NCI-H748 (cell line): Measurements from ENCODE around the gene DLGAP1.
A peak's percentile ranks its signal among the peaks of the same experiment; 100 is the strongest.

Experiments used
- DNase-seq: peaks from one replicate; lab custom pipeline; 2025; ENCODE audit not compliant: unreplicated experiment; lab: John Stamatoyannopoulos, UW

The DLGAP1 gene

DNA sequence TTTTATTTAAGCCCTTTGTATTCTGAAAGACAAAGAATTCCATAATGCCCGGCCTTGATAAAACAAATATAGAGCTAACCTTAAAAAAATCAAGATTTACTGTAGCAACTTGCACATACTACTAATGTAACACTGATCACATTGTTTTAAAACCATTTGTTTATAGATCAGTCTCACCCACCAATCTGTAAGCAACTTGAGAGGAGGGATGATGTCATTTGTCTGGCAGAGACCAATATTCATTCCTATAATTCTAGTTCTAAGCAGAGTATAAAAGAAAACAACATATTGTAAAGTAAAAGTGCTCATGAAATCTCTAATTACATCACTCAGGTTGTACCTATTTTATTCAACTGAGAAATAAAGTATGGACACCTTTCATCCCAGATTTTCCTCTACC lies 624.5 kb downstream of the DLGAP1 start:
- no peak for DNase-seq

DNA sequence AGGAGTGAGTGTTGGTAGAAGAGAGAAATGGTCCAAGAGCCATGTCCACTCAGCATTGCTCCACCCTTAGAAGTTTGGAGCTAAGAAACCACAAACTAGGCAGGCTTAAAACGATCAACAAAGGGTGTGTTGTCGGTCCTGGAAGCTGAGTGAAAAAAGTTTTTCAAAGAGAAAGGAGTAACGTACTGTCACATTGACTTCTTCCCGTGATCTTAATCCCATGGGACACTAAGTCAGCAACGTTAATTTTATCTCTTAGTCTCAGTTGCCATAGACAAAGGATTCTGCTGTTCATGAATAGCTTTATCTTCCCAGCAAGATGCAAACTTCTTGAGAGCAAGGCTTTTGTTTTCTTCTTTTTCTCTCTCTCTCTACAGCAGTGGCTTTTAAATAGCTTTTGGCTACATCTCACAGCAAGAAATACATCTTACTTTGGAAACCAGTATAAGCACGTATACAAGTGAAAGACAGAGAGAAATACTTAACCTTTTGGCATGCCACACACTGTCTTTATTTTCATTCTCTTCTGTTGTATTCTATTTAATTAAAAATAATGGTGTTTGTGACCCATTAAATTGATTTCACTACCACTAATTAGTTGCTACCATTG lies 627.8 kb downstream of the DLGAP1 start:
- no peak for DNase-seq

DNA sequence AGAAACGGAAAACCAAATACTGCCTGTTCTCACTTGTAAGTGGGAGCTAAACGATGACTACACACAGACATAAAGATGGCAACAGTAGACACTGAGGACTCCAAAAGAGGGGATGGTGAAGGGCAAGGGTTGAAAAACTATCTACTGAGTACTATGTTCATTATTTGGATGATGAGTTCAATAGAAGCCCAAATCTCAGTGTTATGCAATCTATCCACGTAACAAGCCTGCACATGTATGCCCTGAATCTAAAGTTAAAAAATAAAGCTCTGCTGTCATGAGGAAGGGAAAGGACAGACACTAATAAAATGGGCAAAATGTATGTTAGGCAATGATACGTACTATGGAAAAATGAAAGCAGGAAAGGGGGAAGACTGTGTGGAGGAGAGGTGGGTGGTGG lies 629.1 kb downstream of the DLGAP1 start:
- DNase-seq = no peak

GRCh38 chr18:3824101-3824500 lies 631.0 kb downstream of the DLGAP1 start:
- no peak for DNase-seq

- no peak for DNase-seq
Observed at GRCh38 chr18:3823073-3823472, 632.0 kb downstream of the DLGAP1 start.

GRCh38 chr18:3821524-3821923 lies 633.6 kb downstream of the DLGAP1 start:
- DNase-seq = peak; percentile 28

- no peak for DNase-seq
Observed at GRCh38 chr18:3819961-3820360, 635.1 kb downstream of the DLGAP1 start.

- no peak for DNase-seq
Observed at GRCh38 chr18:3816610-3817363, 638.3 kb downstream of the DLGAP1 start.

- no peak for DNase-seq
Observed at GRCh38 chr18:3815991-3816390, 639.1 kb downstream of the DLGAP1 start.

DNA sequence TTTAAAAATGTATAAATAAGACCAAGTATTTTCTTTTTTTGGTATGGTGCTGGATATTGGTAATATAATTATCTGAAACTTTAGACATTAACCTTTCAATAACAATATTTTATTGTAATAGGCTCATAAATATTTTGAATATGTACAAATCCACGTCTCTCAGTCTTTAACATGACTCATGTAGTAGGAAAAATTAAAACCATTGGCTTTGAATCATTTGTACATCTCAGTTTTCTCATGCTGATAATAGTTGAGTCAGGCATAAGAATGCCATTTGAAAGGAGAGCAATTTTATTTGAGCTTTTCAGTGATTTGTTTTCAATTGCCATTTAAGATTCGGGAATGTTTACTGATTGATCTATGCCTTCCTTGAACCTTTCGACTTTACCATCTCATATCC lies 640.3 kb downstream of the DLGAP1 start:
- no peak for DNase-seq

GRCh38 chr18:3810296-3810695 lies 644.8 kb downstream of the DLGAP1 start:
- no peak for DNase-seq

- DNase-seq = no peak
Observed at GRCh38 chr18:3808985-3809780, 645.9 kb downstream of the DLGAP1 start.

DNA sequence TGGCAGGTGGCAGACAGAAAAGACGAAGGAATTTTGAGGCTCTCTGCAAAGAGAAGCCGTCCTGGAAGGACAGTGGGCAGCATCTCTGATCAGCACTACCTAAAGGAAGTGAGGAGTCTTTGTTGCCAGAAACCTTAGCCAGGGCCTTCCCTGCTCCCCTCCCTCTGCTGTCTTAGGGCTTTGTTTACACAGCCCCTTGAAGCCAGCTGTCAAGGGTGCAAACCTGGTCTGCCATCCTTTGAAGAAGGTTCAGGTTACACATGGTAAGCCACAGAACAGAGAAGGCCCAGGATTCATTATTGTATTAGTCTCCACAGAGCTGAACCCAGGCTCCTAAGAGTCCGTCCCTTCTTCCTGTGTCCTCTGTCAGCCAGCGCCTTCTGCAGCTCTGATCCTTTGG lies 648.5 kb downstream of the DLGAP1 start:
- peak; percentile 12 for DNase-seq

GRCh38 chr18:3804336-3804735 lies 650.8 kb downstream of the DLGAP1 start:
- DNase-seq = no peak

- no peak for DNase-seq
Observed at GRCh38 chr18:3803350-3803749, 651.8 kb downstream of the DLGAP1 start.

GRCh38 chr18:3799515-3799914 lies 655.6 kb downstream of the DLGAP1 start:
- peak; percentile 75 for DNase-seq

- no peak for DNase-seq
Observed at GRCh38 chr18:3798032-3798431, 657.1 kb downstream of the DLGAP1 start.

DNA sequence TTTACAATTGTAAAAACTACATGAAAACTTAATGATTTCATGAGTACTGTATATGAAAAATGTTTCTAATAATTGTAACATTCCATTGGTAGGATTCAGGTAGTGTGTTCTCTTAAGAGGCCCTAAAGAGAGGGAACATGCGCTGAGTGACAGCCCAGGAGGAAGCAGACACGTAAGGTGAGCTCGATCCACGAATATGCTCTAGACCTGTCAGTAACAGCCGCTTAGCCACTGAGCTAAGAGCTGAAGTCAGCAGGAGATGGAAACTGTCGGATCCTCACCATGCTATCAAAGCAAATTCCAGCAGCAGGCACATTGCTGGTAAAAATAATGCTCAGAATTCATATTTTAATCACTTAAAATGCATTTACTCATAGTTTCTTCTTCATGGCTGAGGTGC lies 658.7 kb downstream of the DLGAP1 start:
- no peak for DNase-seq

- no peak for DNase-seq
Observed at GRCh38 chr18:3794537-3795348, 660.4 kb downstream of the DLGAP1 start.

- no peak for DNase-seq
Observed at GRCh38 chr18:3793545-3793944, 661.6 kb downstream of the DLGAP1 start.

DNA sequence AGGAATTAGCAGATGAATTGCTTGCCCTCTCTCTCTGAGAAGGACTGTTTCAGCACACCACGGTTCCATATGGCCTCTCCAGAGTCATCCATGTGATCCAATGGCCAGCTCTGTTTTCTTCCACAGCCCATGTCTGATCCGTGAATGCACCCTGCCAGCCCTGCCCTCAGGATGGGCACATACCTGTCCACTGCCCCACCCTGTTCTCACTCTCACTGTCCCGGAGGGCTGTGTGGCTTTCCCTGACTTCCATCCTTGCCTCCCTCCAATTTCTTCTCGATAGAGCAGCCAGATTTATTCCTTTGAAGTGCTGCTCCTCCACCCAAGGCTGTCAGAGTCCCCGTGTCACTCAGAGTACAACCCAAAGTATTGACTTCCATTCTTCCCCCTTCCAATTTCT lies 662.0 kb downstream of the DLGAP1 start:
- DNase-seq = no peak
